Endothelial cell of umbilical vein (primary cell): Measurements from ENCODE around the gene B4GALNT4. TPM values are rescaled to one million over a fixed set of nuclear protein-coding genes. Genes with fewer than 3 reads are reported as not detected.
"Not testable (repeated sequence)": the region's sequence is repeated elsewhere in the genome, so short reads cannot be mapped to it uniquely, and the experiment has no call there.

Source experiments
- BruUV-seq: library from RNA; stranded (reverse); fragments of 400-500 nt; replicated peaks from 2 replicates; lab custom pipeline; 2021; lab: Mats Ljungman, UMichigan
- CTCF ChIA-PET: fragments of 300-600, 350-600 bp; sonication (Branson Sonifier 250); formaldehyde crosslinking; loops from one replicate; lab custom pipeline; 2021; ENCODE audit warnings: antibody characterized with exemption, inconsistent platforms; lab: Charles Lee
- POLR2A ChIA-PET: fragments of 300-600, 350-600 bp; sonication (Branson Sonifier 250); formaldehyde crosslinking; loops from one replicate; lab custom pipeline; 2021; ENCODE audit warnings: antibody characterized with exemption, inconsistent platforms; lab: Charles Lee
- DNase-seq: peaks from one replicate; pipeline ENCODE4 v3.0.0-alpha.2; 2011; ENCODE audit warnings: low read depth, low spot score
- FAIRE-seq: peaks from 2 replicates; lab custom pipeline; 2011; peaks lifted over from hg19 to GRCh38; lab: Jason Lieb, UNC
- H2AFZ ChIP-seq: 2 replicates; pipeline ENCODE4 v1.6.0; 2012; ENCODE audit warnings: low read depth, low read length, control low read depth, inconsistent platforms
- H3K27ac ChIP-seq: 2 replicates; pipeline ENCODE4 v1.5.1; 2011; ENCODE audit warnings: low read depth, mild to moderate bottlenecking, control low read depth, low read length, moderate library complexity; ENCODE audit not compliant: insufficient read depth
- H3K27me3 ChIP-seq, 2 experiments: 2 replicates each; pipeline versions ENCODE4 v1.6.0 to v1.6.1; 2011; ENCODE audit warnings: low read length in 2 of 2, mixed read lengths in 1 of 2; ENCODE audit not compliant: control insufficient read depth in 2 of 2, insufficient read depth in 2 of 2
- H3K36me3 ChIP-seq, 2 experiments: 2 replicates in 1 of 2; 3 replicates in 1 of 2; pipeline ENCODE4 v1.5.1; 2011; ENCODE audit warnings: low read length in 2 of 2, mild to moderate bottlenecking in 1 of 2, moderate library complexity in 1 of 2; ENCODE audit not compliant: control insufficient read depth in 2 of 2, insufficient read depth in 2 of 2; ENCODE audit errors: extremely low read depth in 1 of 2
- H3K4me1 ChIP-seq: 3 replicates; pipeline ENCODE4 v1.5.1; 2011; ENCODE audit warnings: mild to moderate bottlenecking, low read length; ENCODE audit not compliant: control insufficient read depth, insufficient read depth; ENCODE audit errors: extremely low read depth
- H3K4me2 ChIP-seq: 2 replicates; pipeline ENCODE4 v1.6.1; 2011; ENCODE audit warnings: low read length, control low read depth, mixed read lengths; ENCODE audit not compliant: insufficient read depth
- H3K4me3 ChIP-seq, 3 experiments: fragments of 200-600 bp in 1 of 3; sonication (generic), shearing (Covaris generic) in 1 of 3; replicated peaks in 1 of 3; 2 replicates each; pipeline ENCODE4 v1.5.1; 2011 to 2016; ENCODE audit warnings: control low read depth in 3 of 3, low read length in 3 of 3, mild to moderate bottlenecking in 2 of 3, inconsistent platforms in 1 of 3, low read depth in 1 of 3, moderate library complexity in 1 of 3; ENCODE audit not compliant: insufficient read depth in 1 of 3
- H3K79me2 ChIP-seq: 2 replicates; pipeline ENCODE4 v1.6.0; 2012; ENCODE audit warnings: low read length, inconsistent platforms; ENCODE audit not compliant: control insufficient read depth, insufficient read depth
- H3K9ac ChIP-seq: replicated peaks from 2 replicates; pipeline ENCODE3; 2011; ENCODE audit warnings: low read length, control low read depth; ENCODE audit not compliant: insufficient read depth; ENCODE audit errors: extremely low read depth
- H3K9me1 ChIP-seq: replicated peaks from 3 replicates; pipeline ENCODE4 v1.6.0; 2011; ENCODE audit warnings: mild to moderate bottlenecking, low read length; ENCODE audit not compliant: control insufficient read depth, insufficient read depth; ENCODE audit errors: extremely low read depth
- H3K9me3 ChIP-seq: replicated peaks from 2 replicates; pipeline ENCODE4 v1.5.1; 2012; ENCODE audit warnings: low read length, inconsistent platforms; ENCODE audit not compliant: control insufficient read depth, insufficient read depth
- H4K20me1 ChIP-seq: replicated peaks from 2 replicates; pipeline ENCODE3; 2011; ENCODE audit warnings: mild to moderate bottlenecking, low read length; ENCODE audit not compliant: control insufficient read depth, insufficient read depth; ENCODE audit errors: extremely low read depth
- dilution Hi-C: fragments of 300-500 bp; cut with MboI; formaldehyde crosslinking; loops from one replicate; pipeline ENCODE4 v1.15.0; 2019; ENCODE audit warnings: low sequenced_read_pairs; ENCODE audit not compliant: extremely low pct_ligation_motif_present
- intact Hi-C: fragments of 100-400 bp; cut with micrococcal nuclease; formaldehyde crosslinking; loops from one replicate; pipeline ENCODE4 v1.10.0; 2022
- polyA plus RNA-seq, 4 experiments: library from polyadenylated mRNA; depleted of rRNA in 3 of 4; stranded (reverse) in 3 of 4; unstranded in 1 of 4; fragments of >200 nt; gene quantifications; 2 replicates each; pipeline versions ENCODE4 v1.2.1 to v1.2.3, GENCODE V29; 2011 to 2012; ENCODE audit warnings: missing spikeins in 1 of 4
- total RNA-seq: library from RNA; stranded (reverse); gene quantifications from 2 replicates; pipeline ENCODE4 v1.2.3, GENCODE V29; 2021

The B4GALNT4 gene
- total and polyA plus RNA-seq, 2 donors (not counting 3 experiments of a cell fraction or from before 2014, with no cell fraction given), result 9.2 to 9.6 TPM

- H3K9me1 ChIP-seq, H3K4me2 ChIP-seq, H3K27me3 ChIP-seq, H4K20me1 ChIP-seq, H3K4me3 ChIP-seq, H3K9ac ChIP-seq, H3K79me2 ChIP-seq, dilution Hi-C loops, BruUV-seq, H3K27ac ChIP-seq, DNase-seq, intact Hi-C loops, FAIRE-seq, H3K36me3 ChIP-seq, H2AFZ ChIP-seq, H3K9me3 ChIP-seq: not testable (repeated sequence)
- peaks cover 15% of the 10 kb centered on the region for H3K4me1 ChIP-seq
- CTCF ChIA-PET, result interaction anchor here (1.0 kb wide), 1 partner anchor 37 kb away, joined by 4 read pairs; no protein-coding TSS in a partner anchor
- POLR2A ChIA-PET, result interaction anchor here (0.9 kb wide), 1 partner anchor 203 kb away, joined by 4 read pairs; the partner anchor contains the start of genes BET1L and RIC8A
Measured at GRCh38 chr11:410711-411110, 41.4 kb downstream of the B4GALNT4 start.

- BruUV-seq, H3K9ac ChIP-seq, H3K79me2 ChIP-seq, H3K4me2 ChIP-seq, H3K27ac ChIP-seq, DNase-seq, H2AFZ ChIP-seq, H3K9me1 ChIP-seq, POLR2A ChIA-PET, H3K4me3 ChIP-seq, H3K9me3 ChIP-seq, dilution Hi-C loops, intact Hi-C loops, H3K36me3 ChIP-seq, H4K20me1 ChIP-seq, FAIRE-seq, H3K27me3 ChIP-seq: not testable (repeated sequence)
- CTCF ChIA-PET, result interaction anchor here (3.9 kb wide), 1 partner anchor 36 kb away, joined by 32 read pairs; no protein-coding TSS in a partner anchor
- peaks cover 18% of the 10 kb centered on the region for H3K4me1 ChIP-seq
Measured at GRCh38 chr11:411520-411919, 42.2 kb downstream of the B4GALNT4 start.
